NCI-H2171 treated with DMSO at 0.1 percent for 48 hours (cell line): Measurements from ENCODE around the gene TMC3.
"Not testable (repeated sequence)": the region's sequence is repeated elsewhere in the genome, so short reads cannot be mapped to it uniquely, and the experiment has no call there.

Source experiments
- DNase-seq: peaks from one replicate; lab custom pipeline; 2025; lab: John Stamatoyannopoulos, UW

The TMC3 gene

DNA sequence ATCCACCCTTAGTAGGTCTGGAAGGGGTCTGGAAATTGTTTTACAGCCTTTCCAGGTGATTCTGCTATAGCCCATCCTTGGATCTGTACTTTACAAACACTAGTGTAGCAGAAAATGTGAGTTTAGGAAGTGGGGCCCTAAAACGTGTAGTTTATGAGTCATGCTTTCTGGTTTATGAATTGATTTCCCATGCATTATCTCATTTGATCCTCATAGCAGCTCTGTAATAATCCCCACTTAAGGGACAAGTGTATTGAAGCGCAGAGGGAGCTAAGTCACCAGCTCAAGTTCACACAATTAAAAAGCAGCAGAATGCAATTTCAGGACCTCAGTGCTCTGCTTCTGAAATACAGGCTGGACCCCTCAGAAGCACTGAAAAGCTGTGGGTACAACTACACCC lies 27.4 kb downstream of the TMC3 start:
- DNase-seq, result no peak

DNA sequence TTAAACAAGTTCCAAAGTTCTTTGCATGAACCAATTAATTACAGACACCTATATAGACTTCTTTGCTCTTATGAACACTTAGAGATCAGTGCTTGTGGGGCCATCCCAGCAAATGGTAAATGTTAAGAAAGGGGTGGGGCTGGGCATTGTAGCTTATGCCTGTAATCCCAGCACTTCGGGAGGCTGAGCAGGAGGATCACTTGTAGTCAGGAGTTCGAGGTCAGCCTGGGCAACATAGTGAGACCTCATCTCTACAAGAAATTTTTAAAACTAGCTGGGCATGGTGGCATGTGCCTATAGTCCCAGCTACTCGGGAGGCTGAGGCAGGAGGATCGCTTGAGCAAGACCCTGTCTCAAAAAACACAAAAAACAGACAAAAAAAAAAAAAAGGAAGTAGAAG lies 30.6 kb downstream of the TMC3 start:
- DNase-seq, result no peak

DNA sequence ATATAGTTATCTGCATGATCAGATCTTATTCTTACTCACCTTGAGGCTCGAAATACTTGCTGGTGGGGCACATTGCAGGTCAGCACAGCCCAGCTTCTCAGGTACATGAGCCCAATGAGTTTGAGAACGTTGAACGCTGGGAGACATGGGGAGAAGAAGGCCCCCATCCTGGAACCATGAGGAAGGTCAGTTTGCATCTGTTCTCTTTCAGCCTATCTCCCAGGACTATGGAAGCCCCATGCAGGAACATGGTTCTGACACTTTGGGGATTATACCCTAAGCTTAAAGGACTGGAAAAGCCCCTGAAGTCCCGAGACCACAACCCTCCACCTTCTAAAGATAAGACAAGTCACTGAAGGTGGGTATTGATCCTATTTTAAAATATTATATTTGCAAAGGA lies 32.7 kb downstream of the TMC3 start:
- DNase-seq, result no peak

DNA sequence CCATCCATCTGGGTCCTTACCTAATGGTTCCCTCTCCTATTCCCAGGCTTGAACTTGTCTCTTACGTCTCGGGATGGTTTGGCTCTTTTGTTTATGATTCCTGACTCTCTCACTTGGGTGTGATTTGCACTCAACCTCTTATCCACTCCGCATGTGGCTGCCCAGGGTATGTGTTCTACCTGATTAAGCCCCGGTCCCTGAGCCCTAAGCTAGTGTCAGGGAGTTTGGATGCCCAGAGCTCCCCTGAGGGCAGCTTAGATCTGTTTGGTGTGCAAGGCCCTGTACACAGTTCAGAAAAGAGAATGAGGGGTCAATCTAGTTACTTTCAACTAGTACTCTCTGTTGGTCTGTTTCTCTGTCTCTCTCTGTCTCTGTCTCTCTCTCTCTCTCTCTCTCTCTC lies 34.2 kb downstream of the TMC3 start:
- no peak for DNase-seq

DNA sequence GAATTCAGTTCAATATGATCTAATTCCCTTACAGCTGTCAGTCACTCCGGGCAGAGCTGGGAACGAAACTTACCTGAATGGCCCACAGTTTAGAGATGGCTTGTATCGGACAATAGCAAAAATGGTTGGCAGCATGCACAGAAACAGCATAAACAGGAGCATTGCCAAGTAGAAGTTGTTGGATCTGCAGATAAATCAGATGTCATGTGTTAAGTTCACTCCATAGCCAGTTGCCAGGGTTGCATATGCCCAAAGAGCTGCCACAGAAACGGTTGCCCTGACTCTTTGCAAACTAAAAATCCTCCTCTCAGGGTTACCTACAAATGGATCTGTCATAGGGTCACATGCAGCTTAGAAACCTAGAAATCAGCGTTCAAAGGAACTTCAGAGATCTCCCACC lies 34.7 kb downstream of the TMC3 start:
- no peak for DNase-seq

DNA sequence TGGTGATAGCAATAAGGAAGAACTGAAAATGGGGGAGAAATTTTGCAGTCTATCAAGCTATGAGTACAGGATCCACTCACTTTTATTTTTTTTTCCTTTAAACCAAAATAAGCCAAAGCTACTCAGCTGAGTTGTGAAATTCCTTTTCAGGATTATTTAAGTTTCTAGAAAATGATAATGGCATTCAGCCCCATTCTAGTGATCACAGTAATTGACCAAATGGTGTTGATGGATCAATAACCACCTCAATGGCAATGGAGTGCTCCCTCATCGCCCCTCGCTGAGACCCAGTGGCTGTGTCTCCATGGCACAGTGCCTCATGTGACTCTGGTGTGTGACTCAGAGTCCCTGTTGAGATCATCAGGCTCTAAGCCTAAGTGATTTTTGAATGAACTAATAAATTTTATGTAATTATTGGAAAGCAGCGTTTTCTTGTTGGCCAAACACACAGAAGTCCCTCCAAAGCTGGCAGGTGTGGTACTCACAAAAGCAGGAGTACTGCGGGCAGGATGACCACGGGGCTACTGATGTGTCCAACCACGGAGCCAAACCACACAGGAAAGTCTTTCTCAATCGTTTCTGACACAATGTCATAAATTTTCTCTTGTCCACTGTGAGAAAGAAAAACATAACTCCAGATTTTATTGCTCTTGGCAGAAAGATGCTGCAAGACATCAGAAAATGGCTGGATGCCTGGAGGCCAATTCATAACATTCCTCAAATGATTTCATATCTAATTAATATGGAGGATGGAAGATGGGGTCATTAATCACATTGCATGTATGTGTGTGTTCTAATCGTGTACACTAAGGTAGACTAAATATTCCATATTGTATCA lies 35.6 kb downstream of the TMC3 start:
- no peak for DNase-seq

DNA sequence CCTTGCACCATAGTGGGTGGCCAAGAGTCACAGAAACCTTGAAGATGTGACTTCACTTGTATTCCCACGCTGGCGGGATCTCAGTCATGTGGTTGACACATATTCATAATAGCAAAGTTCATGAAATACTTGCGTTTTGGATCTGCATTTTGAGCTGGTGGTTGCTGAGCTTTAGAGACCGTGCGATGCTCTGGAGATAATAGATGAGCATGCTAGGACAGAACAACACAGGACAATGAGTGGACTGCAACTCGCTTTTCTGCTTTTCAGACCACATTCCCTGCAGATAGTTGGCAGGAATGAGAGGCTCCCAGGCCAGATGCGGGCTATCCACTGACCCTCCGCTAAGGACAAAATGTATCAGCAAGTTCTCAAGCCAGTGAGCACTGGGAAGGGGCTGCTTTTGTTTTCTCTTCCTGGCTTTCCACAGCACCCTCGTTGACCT lies 36.3 kb downstream of the TMC3 start:
- no peak for DNase-seq

DNA sequence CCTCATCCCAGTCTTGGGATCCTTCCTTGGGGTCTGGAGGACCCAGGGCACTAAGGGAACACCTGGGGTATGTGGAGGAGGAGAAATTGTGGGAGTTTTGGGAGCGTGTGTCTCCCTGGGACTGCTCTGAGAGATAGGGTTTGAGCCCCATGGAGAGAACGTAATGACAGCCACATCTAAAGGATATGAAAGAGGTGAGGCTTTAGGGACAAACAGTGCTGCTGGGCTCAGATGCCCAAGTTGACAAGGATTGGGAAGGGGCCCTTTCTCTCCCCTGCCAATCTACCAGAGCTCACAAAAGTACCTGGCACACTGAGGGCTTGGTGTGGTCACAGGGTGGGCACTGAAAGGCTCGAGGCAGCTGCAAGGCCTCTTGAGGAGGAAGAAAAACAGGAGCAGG lies 36.8 kb downstream of the TMC3 start:
- DNase-seq, result no peak

DNA sequence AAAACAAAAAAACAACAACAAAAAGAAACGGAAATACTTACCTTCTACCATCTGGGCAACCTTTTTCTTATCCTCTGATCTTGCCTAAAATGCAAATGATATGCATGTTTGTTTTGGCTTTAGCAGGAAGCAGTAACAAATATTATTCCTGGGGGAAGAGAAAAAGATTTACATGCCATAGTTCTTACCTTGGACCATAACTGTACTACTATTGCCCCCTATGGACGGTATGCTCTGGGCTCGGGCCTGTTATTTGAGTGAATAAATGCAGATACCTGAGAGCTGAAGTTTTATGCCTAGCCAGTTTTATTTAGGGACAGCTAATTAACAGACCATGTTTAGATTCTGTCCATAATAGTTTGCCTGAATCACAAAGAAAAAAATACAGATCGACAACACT lies 37.4 kb downstream of the TMC3 start:
- no peak for DNase-seq

DNA sequence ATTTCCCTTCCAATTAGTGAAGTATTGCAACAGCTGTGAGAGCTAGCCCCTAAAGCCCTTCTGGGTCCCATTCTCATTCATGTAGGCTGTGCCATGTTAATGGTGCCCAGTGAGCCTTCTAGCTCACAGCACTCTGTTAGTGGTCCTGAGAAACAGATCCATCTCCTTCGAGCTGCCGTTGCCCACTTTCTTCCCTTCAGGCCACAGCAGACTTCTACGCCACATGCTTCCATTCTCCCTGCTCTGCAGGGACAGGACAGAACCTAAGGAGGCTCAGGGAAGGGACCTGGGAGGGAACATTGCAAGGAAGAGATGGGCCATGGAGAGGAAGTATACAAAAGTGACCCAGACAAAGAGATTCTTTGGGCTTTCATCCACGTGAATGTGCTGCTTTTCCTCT lies 38.4 kb downstream of the TMC3 start:
- no peak for DNase-seq

DNA sequence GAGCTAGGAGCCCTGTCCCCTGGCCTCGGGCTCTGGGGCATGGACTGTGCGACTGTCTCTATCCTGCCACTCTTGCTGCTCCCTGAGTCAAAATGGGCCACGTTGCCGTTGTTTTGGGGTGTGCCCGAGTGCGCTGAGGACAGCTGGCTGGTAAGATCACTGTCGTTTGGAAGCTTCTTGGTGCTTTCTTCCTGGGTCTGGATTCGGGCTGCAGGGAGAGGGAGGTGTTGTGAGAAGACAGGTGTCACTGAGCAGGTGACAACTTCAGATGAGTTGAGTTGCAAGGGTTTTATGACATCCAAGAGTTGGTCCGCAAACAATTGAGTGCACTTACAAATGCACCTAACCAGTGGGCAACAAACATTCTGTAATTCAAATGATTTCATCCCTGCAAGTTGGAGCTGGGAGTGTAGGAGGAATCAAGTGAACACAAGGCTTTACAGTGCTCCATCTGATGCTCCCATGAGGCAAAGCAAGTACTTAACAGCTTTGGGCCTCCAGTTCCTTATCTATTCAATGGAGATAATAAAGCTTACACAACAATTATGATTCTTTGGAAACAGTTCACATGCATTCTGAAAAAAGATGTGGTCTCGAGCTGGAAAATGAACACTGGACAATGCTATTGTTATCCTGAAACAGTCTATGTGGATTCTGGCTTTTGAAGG lies 39.1 kb downstream of the TMC3 start:
- no peak for DNase-seq

DNA sequence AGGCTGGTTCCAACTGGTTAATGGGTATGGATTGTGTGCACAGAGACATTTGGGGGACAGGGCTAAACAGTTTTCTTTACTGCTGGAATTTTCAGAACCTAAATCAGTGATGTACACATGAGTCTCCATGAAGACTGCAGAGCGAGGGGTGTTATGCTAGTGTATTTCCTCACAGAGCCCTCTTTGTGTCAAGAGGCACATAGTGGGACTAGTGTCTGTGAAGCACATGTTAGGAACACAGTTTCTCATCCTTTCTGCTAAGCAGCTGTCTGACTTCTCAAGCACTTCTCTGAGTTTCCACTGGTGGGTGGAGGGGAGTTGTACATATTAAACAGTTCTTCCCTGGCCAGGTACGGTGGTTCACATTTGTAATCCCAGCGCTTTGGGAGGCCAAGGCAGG lies 40.6 kb downstream of the TMC3 start:
- no peak for DNase-seq

DNA sequence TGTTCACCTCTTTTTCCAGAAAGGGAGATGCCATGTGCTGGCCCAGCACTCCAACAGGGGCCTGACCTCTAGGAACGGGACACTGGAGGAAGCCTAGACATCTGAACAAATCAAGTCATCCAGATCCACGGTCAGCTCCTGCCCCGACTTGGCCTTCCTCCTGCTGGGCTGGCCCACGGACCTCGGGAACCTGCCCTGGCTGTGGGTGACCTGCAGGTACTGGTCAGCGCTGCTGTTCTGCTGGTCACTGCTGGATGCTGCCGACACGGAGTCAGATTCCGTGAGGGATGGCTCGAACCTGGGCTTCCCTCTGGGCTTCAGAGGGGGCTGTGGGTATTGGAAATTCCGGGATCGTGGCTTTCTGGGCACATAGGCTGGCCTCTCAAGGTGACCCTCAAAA lies 41.7 kb downstream of the TMC3 start:
- DNase-seq, result no peak

DNA sequence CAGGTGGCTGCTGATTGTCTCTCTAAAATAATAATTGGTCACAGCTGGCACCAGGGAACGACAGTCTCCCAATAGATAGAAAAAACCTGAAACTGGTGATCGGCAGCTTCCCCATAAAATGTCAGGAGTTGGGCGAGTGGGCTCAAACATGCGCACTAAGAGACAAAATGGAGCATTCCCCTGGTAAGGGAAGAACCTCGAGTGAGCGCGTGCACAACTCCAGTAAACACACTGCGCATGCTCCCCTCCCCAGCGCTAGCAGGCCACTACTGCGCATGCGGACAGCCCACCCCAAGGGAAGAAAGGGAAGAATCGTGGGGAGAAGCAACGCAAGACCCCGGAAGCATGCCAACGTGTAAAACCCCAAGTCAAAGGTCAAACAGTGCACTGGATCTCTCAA lies 42.4 kb downstream of the TMC3 start:
- no peak for DNase-seq

DNA sequence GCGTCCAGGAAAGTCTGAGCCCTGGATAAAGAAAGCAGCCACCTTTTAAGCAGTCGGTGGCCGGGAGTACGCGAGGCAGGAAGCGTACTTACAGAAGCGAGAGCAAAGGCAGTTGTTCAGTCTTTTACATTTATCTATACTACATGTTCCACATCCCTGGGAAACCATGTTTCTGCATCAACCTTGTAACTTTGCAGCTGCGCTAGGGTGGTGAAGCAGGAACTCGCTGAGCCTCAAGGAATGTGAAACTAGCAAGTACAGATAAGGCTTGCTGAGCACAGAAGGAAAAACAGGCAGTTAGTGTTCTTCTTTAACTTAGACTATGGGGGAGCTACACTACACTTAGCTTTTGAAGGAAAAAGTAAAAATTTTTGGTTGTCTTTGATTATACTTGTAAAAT lies 42.9 kb downstream of the TMC3 start:
- not testable (repeated sequence) for DNase-seq

DNA sequence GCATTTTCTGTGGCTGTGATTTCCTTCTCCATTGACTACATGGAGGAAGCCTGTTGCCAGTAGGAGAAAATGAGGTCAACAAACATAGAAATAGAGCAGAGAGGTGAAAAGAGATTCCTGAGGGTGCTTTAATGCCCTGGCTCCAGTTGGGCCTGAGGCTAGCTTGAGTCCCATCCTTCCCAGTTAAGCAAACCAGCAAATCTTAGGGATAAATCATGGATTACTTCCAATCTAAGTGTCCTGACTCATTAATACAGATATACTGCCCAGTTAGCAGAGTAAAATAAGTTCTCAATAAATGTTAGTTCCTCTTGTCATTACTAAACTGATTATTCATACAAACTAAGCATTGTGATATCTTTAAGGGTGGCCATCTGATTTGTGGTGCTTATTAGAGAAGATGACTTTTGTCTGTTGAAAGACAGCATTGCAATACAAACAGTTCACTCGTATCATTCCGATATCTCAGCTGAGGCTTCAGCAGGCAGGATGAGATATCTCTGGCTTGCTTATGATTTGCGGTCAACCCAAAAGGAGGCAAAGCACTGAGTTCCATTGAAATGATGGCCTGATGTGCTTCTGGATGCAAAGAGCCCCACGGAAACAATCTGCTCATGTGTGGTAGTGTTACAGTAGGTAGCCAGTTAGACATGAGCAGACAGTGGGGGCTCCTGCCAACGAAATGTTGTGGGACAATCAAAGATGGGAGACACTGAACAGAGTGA lies 43.5 kb downstream of the TMC3 start:
- DNase-seq, result no peak

DNA sequence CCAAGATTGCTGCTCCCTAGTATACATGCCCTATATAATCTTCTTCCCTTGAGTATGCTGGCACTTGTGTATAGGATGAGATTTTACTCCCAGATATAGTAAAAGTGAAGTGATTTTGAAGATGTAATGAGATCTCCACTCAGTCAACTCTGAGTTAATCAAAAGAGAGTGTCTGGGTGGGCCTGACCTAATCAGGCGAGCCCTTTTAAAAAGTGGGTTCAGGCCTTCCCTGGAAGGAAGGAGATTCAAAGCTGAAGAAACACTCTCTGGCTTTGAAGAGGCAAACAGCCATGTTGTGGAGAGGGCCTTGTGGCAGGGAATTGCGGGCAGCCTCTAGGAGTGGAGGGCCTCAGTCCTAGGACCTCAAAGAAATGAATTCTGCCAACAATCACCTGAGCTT lies 44.6 kb downstream of the TMC3 start:
- DNase-seq, result no peak

DNA sequence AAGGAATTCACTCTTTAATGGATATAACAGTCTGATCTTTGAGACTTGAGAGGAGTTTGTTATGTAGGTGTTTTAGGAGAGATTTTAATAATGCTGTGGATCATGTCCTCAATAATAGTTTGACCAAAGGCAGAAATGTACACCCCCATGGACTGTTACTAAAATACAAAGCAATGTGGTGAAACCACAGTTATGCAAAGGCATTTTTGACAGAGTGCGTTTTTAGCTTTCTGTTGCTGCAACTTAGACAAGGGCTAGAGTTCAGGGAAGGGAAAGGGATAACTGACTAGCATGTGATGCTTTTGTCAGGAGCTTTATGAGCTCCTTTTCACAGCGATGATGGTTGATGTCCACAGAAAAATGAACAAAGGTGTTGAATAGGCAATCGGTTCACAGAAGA lies 46.5 kb downstream of the TMC3 start:
- DNase-seq, result no peak

DNA sequence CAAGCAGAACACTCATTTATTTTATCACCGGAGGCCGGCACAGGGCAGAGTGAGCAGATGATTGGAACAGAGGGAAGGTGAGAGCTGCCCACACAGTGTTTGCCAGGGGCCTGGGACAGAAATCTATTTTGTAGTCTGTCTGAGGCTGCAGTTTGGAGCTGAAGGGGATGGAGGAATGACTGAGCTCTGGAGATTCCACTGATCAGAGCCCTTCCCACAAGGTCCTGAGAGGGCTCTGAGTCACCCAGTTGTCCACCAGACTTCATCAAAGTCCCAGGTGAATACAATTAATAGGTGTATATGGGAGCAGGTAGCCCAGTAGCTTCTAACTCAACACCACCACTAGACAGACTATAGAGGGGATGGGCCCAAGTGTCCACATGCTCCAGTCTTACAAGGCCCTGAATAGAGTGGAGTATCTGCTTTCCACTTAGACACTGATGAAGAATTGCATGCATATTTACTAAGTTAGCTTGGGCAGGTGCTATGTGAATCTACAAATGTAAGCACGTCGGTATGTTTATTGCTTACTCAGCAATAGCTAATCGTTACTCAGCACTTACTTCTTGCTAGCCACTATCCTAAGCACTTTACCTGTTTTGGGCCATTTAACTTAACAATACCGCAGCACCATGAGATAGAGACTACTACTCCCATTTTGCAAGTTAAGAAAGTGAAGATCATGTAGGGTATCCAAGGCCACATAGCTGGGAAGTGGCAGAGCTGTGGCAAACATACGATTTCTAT lies 47.4 kb downstream of the TMC3 start:
- DNase-seq, result no peak

DNA sequence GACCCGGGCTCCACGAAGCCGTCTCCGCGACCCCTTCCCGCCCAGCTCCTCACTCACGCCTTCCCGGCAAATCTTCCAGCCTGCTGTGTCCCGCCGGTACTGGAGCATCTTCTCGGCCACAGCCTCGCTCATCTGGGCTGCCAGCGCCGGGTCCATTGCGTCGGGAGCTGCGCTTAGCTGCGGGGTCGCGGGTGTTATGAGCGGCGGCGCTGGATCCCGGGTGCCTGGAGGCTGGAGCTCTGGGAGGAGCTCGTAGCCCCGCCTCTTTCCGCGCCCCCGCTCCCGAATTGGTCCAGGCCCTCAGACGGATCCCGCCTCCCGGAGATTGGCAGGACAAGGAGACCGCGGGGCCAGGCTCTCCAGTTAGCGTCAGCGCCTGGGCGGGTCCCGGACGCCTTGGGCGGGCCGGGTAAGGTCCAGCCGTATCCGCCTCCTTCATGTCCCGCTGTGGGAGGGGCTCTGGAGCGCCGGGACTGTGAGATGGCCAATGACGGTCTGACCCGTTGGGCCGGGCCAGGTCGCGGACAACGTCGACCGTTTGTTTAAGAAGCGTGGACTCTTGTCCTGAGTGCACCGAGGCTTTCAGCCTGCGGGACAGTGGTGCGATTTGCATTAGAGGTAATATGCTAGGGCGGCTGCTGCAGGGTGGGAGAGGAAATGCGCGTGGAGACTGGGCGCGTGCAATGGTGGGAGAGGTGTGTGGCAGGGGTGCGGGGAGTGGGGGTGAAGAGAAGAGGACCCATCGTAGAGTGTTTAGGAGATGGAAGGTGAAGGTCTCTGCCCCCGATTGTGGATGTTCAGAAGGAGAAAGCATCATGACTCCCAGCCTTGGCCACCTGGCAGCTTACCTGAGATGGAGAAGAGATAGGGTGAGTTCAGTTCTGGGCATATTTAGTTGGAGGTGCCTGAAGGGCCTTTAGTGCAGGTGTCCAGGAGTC lies 49.8 kb downstream of the TMC3 start, which contains the start of gene STARD5:
TSS of gene STARD5 (minus strand) at position 198 of the 938 bp plus-strand sequence. CDS start at position 156, 42 bp downstream.
- peak; percentile 95 for DNase-seq

DNA sequence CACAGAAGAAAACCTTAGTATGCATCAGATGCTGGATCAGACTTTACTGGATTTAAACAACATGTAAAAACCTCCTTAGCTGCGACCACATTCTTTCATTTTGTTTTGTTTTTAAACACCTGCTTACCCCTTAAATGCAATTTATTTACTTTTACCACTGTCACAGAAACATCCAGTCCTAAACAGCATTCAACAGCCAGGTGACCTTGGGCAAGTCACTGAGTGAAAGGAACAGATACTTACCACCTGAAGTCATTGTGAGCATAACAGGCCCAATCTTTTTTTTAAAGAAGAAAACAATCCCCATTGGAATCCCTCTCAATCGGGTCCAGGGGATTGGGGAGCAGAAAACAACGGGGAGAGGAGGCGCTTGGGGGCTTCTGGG lies 50.5 kb downstream of the TMC3 start:
- peak; percentile 41 for DNase-seq
